HS-27A (cell line): ENCODE measurements around the gene NCK2.

ENCODE experiments used
- DNase-seq: peaks from one replicate; pipeline ENCODE4 v3.0.0-alpha.2; 2012; ENCODE audit warnings: low read depth, missing footprints

Gene NCK2

GRCh38 chr2:105873281-105873680, 128.6 kb downstream of the NCK2 start:
- DNase-seq: no peak

- DNase-seq: peak; percentile 33
Observed at GRCh38 chr2:105873721-105874120, 129.0 kb downstream of the NCK2 start.

- DNase-seq: no peak
Observed at GRCh38 chr2:105874466-105874865, 129.8 kb downstream of the NCK2 start.

GRCh38 chr2:105875241-105875640, 130.5 kb downstream of the NCK2 start:
- no peak for DNase-seq

- DNase-seq: no peak
Observed at GRCh38 chr2:105876191-105876590, 131.5 kb downstream of the NCK2 start.

- DNase-seq: no peak
Observed at GRCh38 chr2:105877945-105878344, 133.2 kb downstream of the NCK2 start.

GRCh38 chr2:105879106-105879802, 134.5 kb downstream of the NCK2 start:
- DNase-seq: no peak

GRCh38 chr2:105879803-105880300, 135.1 kb downstream of the NCK2 start:
- no peak for DNase-seq

- no peak for DNase-seq
Observed at GRCh38 chr2:105880637-105881036, 135.9 kb downstream of the NCK2 start.

- no peak for DNase-seq
Observed at GRCh38 chr2:105881286-105882136, 136.8 kb downstream of the NCK2 start.

- no peak for DNase-seq
Observed at GRCh38 chr2:105882341-105882740, 137.6 kb downstream of the NCK2 start.

GRCh38 chr2:105882920-105883435, 138.3 kb downstream of the NCK2 start:
- no peak for DNase-seq

- DNase-seq: no peak
Observed at GRCh38 chr2:105883911-105884694, 139.4 kb downstream of the NCK2 start.

- no peak for DNase-seq
Observed at GRCh38 chr2:105885456-105885855, 140.7 kb downstream of the NCK2 start.

- no peak for DNase-seq
Observed at GRCh38 chr2:105886029-105886454, 141.3 kb downstream of the NCK2 start.

- DNase-seq: no peak
Observed at GRCh38 chr2:105886687-105887086, 142.0 kb downstream of the NCK2 start.

GRCh38 chr2:105887256-105887655, 142.5 kb downstream of the NCK2 start:
- no peak for DNase-seq

GRCh38 chr2:105888625-105889024, 143.9 kb downstream of the NCK2 start:
- DNase-seq: no peak

GRCh38 chr2:105889046-105889445, 144.3 kb downstream of the NCK2 start:
- no peak for DNase-seq

GRCh38 chr2:105890111-105890510, 145.4 kb downstream of the NCK2 start:
- DNase-seq: no peak

- no peak for DNase-seq
Observed at GRCh38 chr2:105890856-105891255, 146.1 kb downstream of the NCK2 start.
